GM18907 (cell line): ENCODE data around the gene CASP9.
"Not testable (repeated sequence)": the region's sequence is repeated elsewhere in the genome, so short reads cannot be mapped to it uniquely, and the experiment has no call there.

Source experiments
- ATAC-seq: cut with Tn5 transposase; IDR thresholded peaks from one replicate; pipeline ENCODE4 v1.9.1; 2021; ENCODE audit warnings: mild to moderate bottlenecking, moderate library complexity; ENCODE audit not compliant: unreplicated experiment

Gene CASP9

DNA sequence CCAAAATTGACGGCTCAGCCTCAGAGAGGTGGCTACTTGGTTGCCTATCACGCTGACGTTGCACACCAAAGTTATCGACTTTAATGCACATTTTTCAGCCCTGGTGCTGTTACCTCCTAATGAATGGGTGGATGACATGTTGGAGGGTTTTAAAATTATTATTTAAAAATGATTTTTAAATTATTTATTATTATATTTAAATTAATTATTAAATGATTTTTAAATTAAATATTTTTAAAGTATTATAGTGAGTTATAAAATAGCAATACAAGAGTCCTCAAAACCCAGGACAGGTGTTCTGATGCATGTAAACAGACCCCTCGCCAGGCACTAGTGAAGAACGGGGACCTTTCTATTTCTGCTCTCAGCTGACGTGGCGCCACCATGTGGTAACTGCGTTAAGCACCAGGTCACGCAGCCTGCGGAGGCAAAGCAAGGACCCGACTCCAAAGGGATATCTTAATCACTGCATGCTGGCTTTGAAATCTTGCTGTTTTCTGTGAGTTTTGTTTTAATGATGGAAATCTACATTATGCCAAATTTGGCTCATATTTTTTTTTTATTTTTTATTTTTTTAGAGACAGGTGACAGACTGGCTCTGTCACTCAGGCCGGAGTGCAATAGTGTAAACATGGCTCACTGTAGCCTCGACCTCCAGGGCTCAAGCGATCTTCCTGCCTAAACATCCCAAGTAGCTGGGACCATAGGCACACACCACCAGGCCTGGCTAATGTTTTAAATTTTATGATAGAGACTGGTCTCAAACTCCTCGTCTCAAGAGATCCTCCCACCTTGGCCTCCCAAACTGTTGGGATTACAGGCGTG lies 22.6 kb downstream of the CASP9 start:
- no peak for ATAC-seq

DNA sequence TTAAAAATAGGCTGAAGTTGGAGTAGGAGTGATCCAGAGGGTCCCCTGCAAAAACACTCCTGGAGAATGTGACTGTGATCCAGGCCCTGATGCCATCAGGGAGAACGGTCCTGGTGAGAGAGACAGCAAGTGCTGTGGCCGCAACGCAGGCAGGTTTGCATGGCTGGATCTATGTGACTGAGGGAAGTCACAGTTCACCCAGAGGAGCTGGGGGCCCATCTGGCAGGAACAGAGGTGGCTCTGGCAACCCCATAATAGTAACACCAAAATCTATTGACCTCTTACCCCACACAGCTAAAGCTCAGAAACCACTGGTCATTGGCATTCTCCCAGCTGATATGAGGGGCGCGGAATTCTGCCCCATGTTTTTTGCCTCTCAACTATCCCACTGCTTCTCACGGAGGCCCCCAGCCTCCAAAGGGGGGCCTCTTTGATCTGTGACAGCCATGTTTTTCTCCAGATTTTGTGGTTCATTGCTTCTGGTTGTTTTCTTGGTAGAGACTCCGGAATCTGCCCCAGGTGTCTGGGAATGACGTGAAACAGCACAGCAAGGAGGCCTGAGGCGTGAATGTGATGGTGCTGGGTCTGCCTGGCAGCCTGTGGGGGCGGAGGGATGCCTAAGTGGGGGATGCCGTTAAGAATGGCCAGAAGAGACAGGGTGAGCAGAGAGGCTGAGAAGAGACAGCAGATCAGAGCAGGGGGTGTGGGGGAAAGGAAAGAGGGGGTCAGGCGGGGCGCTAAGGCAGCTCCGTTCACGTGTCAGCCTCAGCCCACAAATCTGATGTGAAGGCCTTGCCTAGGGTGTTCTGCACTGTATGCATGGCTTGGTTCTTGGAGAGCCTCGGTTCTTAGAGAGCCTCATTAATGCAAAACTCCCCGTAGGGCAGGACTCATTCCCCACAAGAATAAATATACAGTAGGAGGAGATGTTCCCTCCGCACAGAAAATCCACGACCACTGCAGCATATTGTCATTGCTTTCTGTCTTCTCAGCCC lies 23.5 kb downstream of the CASP9 start:
- no peak for ATAC-seq

DNA sequence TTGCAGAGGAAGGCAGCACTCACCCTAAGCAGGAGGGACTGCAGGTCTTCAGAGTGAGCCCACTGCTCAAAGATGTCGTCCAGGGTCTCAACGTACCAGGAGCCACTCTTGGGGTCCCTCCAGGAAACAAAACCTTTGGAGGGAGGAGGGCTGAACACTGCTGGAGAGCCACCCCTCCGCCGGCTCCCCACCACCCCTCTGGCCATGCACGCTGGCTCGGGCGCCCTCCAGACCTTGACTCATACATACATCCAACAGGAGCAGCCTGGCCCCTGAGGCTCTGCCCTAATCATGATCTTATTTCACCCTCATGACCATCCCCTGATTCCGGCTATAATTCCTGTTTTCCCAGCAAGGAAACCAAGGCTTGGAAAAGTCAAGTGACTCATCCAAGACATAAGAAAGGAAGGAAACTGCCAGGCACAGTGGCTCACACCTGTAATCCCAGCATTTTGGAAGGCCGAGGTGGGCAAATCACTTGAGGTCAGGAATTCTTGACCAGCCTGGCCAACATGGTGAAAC lies 30.1 kb downstream of the CASP9 start:
- ATAC-seq: no peak

DNA sequence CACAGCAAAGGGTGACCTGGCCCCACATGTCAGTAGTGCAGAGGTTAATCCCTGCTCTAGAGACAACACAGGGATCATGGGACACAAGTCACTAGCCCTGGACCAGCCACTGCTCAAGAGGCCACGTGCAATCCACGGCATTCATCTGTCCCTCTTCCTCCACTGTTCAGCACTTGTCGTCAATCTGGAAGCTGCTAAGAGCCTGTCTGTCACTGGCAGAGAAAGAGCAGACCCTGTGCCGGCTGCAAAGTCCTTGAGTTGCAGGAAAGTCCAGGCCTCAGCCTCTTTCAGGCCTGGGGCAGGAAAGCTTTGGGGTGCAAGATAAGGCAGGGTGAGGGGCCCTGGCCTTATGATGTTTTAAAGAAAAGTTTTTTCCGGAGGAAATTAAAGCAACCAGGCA lies 31.4 kb downstream of the CASP9 start:
- ATAC-seq: no peak

DNA sequence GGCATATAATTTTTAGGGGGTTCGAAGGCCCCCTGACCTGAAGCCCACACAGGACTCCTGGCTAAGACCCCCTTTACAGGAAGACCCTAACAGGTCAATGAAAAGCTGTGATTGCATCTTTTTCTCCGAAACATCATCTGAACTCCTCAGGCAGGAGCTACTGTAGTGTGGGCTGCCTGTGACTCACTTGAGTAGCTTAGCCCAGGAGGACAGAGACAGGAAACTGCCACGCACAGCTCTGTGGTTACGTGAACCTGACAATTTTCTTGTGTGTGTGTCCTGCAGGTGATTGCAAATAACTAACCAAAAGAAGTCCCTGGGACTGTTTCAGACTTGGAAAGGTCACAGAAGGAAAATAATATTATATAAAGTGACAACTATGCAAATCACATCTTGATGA lies 33.0 kb downstream of the CASP9 start:
- ATAC-seq: not testable (repeated sequence)

DNA sequence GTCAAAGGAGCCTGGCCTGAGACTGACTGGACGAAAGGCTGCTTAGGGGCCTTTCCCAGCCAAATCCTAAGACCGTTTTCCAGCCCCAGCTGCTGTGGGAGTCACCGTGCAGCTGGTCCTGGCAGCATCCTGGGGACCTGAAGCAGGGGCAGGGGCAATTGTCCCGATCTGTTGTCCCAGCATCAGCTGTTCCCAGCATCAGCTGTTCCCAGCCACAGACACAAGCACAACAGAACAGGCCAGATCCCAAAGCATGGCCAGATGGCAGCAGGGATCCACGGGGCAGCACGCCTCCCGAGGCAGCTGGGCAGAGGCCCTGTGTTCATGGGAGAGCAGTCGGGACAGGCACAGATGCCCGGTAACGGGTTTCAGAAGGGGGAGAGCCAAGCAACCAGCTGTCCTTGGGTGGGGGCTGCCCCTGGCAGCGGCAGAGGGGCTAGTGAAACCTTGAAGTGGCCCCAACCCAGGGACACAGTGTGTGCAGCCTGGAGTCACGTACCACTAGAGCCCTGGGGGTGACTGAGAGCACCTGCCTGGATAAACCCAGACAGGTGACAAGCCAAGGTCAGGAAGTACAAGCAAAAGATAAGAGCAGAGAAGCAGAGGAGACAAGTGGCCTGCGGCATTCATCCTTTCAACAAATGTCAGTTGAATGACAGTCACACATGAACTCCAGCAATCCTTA lies 34.8 kb downstream of the CASP9 start:
- no peak for ATAC-seq

DNA sequence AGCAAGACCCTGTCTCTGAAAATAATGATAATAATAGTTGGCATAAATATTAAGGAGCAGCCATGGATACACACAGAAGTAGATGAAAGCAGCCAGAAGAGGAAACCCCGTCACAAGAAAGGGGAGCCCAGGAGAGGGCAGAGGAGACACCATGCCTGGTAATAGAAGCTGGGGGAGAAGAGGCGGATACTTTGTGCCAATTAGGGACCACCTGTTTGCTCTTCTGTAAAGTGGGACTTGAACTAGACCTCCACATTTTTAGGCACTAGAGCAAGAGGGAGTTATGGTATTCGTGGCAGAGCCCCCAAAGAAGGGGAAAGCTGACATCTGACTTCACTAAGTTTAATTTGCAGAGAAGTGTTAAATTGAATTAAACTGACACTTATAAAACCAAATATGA lies 35.6 kb downstream of the CASP9 start:
- no peak for ATAC-seq

DNA sequence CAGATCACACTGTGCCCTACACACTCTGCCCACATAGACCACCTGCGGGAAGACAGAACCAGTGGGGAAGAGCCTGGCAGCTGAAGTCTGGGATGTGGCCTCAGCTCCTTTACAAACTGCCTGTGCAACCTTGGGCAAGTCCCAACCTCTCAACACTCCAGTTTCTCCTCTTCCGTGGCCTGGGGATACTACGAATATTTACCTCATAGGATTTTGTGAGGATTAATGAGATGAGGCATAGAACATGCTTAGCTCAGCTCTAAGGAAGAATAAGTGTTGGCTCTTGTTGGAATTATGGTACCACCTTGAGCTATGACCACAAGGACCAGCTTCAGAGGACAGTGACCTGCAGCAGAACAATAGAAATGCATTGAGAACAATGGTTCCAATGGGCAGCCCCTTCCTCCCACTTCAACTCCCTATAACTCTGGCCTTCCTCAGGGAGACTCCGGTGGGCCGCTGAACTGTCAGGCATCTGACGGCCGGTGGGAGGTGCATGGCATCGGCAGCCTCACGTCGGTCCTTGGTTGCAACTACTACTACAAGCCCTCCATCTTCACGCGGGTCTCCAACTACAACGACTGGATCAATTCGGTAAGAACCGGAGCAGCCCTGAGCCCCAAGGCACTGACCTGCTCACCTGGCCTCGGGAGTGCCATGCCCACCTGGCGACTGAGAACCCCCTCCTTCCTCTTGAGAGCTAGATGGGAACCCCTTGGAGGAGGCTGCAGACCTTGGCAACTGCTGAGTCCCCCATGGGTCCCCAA lies 37.0 kb downstream of the CASP9 start:
- not testable (repeated sequence) for ATAC-seq

DNA sequence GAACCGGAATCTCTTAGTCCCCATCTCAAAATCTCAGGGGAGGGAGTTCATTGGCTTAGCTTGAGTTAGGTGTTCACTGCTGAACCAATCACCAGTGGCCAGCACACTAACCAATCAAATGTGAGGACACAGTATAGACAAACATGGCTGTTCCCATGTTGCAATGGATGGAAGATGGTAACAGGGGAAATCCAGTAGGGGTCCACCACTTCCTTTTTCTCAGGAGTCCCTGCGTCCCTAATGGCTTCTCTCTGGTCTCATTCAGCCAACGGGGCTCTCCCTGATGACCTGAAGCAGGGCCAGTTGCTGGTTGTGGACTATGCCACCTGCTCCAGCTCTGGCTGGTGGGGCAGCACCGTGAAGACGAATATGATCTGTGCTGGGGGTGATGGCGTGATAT lies 38.4 kb downstream of the CASP9 start:
- no peak for ATAC-seq

DNA sequence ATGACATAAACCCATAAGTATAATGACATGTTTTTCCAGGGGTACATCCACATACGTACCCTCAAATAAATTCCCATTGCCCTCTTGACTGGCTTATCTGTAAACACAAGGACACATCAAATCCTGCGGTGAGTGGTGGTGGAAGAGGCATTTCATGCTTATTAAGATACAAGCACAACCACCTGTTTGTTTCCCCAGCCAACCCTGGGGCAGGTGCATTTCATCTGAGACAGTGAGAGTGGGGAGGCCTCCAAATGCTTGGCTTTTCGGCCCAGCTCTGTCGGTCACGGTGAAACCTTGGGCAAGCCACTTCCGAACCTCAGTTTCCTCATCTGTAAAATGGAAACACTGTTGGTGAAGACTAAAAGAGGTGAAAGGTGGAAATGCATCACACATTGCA lies 39.6 kb downstream of the CASP9 start:
- not testable (repeated sequence) for ATAC-seq

DNA sequence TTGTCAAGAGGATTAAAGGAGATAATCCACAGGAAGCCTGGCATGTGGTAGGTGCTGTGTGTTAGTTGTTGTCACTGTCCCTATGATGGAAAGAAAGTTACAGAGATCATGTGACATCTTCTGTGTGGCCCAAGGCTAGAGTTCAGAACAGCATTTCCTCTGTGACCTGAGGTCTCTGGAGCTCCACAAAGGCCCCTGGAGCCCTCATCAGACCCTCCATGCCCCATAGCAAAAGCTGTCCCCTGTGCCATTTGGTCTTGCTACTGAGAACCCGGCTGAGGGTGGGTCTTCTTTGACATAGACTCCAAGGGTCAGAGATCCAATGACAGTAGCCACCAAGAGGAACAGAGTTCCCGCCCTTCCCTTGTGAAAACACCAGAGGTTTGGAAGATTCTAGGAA lies 40.0 kb downstream of the CASP9 start:
- ATAC-seq: no peak

DNA sequence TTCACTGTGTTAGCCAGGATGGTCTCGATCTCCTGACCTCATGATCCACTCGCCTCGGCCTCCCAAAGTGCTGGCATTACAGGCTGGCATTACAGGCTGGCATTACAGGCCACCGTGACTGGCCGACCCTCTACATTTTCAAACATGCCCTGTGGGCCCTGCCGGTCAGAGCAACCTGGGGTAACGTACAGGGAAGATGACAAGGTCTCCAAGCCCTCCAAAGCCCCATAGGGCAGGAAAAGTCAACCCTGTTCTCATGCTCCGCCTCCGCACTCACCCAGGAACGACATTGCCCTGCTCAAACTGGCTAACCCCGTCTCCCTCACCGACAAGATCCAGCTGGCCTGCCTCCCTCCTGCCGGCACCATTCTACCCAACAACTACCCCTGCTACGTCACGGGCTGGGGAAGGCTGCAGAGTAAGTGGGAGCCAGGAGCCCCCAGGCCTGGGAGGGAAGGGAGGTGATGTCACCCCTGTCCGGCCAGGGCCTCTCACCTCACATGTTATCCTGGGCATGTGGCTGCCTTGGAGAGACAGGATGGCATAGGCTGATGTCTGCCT lies 41.0 kb downstream of the CASP9 start:
- ATAC-seq: not testable (repeated sequence)

DNA sequence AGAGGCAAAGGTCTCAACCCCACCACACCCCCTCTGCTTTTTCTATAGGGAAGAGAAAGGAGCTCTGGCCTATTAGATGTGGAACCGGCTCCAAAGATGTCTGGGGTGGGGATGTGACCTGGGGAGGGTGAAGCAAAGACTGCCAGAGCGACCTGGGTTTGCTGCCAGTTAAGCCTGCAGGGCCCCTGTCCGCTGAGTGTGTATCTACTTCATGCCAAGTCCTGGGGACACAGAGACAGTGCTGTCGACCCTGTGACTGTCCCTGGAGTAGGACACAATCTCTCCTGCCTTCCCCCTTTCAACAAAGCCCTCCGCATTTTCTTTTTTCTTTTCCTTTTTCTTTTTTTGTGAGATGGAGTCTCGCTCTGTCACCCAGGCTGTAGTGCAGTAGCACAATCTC lies 41.6 kb downstream of the CASP9 start:
- ATAC-seq: not testable (repeated sequence)

DNA sequence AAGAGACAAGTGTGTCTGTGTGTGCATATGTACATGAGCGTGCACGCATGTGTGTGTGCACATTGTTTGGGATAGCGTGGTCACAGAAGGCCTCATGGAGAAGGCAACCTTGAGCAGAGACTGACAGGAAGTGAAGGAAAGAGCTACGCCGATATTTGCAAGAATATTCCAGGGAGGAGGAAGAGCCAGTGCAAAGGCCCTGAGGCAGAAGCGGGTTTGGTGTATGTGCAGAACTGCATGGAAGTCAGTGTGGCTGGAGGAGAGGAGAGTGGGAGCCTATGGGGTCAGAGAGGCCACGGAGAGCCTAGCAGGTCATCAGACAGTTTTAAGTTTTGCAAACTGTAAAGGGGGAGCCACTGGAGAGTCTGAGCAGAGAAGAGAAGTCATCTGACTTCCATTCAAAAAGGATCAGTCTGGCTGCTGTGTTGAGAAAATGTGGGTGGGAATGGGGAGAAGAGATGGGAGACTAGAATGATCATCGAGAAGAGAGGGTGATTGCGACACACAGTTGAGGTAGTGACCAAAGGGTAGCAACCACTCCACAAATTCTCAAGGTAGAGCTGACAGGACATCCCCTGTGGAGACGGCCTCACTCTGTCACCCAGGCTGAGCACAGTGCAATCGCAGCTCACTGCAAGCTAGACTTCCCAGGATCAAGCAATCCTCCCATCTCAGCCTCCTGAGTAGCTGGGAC lies 44.2 kb downstream of the CASP9 start:
- ATAC-seq: no peak

DNA sequence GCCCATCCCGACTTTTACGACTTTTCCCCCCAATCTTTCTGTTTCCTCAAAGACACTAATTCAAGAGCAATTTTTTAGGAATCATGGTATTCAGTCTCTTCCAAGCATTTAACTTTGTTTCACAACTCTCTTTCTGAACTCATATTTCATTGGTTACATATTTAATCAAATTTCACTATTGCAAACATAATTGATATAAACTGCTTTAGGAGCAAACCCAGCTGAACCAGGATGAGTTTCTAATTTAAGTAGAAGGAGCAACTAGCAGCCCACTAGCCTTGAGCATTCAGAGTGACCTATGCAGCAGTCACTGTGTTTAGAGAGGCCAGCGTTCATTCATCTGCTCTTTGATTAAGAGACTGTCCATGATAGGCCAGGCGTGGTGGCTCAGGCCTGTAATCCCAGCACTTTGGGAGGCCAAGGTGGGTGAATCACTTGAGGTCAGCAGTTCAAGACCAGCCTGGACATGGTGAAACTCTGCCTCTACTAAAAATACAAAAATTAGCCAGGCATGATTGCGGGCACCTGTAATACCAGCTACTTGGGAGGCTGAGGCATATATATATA lies 46.3 kb downstream of the CASP9 start:
- ATAC-seq: no peak

DNA sequence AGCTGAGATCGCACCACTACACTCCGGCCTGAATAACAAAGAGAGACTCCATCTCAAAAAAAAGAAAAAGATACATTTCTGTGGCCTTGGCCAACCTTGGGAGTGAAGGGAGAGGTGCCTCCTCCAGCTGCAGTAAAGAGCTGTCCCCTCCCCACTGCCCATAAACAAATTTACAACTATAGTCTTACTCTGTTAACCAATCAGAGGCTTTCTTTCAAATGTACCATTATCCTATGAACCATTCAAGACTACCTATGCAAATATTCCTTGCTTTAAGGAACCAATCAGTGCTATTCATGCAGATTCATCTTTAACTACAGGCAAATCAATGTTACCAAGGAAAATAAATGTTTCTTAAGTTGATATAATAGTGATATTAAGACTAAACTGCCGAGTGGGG lies 47.1 kb downstream of the CASP9 start:
- no peak for ATAC-seq

DNA sequence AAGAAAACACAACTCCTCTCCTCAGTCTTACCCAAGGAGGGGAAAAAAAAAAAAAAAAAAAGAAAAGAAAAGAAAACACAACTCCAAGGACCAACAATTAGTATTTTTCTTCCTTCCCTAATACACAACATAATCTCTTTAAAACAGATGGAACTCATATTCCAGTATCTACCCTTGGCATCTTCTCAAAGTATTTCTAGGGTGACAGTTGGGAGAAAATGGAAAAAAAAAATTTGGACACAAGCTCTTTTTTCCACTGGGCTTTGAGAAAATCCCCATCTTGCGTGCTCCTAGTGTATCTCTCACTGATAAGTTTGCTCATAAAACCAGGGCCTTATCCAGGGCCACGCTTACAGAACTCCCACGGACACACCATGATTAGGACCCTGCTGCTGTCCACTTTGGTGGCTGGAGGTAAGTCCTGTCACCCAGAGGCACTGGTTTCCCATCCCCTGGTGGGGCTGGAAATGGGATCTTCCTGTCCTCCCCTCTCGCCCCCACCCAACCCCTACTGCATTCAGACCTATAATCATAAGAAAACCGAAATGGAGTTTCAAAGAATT lies 48.2 kb downstream of the CASP9 start, which contains the start of gene CELA2B:
Gene CELA2B, plus strand, starts transcription at position 353 of the 563 bp plus-strand sequence. Its CDS starts 22 bp downstream, at position 375.
- no peak for ATAC-seq

DNA sequence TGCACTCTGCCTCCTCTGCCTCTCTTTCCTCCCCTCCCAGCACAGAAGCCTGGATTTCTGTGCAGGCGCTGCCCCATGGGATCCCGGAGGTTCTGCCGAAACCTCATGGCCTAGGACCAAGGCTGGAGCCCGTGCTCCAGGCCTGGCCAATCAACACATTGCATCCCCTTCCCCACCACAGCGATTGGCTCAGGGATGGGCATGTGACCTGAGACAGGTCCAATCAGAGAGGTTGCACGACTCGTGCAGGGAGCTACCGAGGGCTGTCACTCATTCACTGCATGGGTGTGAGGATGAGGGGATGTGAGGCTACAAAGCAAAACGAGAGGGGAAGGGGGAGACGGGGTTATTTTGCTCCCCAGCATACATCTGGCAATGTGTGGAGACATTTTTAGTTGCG lies 51.4 kb downstream of the CASP9 start:
- ATAC-seq: no peak

DNA sequence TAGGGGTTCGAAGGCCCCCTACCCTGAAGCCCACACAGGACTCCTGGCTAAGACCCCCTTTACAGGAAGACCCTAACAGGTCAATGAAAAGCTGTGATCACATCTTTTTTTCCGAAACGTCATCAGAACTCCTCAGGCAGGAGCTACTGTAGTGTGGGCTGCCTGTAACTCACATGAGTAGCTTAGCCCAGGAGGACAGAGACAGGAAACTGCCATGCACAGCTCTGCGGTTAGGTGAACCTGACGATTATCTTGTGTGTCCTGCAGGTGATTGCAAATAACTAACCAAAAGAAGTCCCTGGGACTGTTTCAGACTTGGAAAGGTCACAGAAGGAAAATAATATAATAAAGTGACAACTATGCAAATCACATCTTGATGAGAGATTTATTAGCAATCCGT lies 52.3 kb downstream of the CASP9 start:
- not testable (repeated sequence) for ATAC-seq
